Globus pallidus (tissue), 1 donor: ENCODE measurements around the gene NBPF26.
"Not testable (repeated sequence)": the region's sequence is repeated elsewhere in the genome, so short reads cannot be mapped to it uniquely, and the experiment has no call there.

ENCODE experiments used
- DNase-seq: peaks from one replicate; pipeline ENCODE4 v3.0.0-alpha.2; 2015; ENCODE audit warnings: low spot score

The NBPF26 gene

GRCh38 chr1:120858144-120858543 lies 134.4 kb downstream of the NBPF26 start:
- not testable (repeated sequence) for DNase-seq

GRCh38 chr1:120859615-120860234 lies 136.0 kb downstream of the NBPF26 start:
- not testable (repeated sequence) for DNase-seq

- DNase-seq = not testable (repeated sequence)
These were observed 154.5 kb downstream of the NBPF26 start for GRCh38 chr1:120878206-120878605.

GRCh38 chr1:120880056-120880455 lies 156.3 kb downstream of the NBPF26 start:
- not testable (repeated sequence) for DNase-seq

- not testable (repeated sequence) for DNase-seq
These were observed 158.2 kb downstream of the NBPF26 start for GRCh38 chr1:120881934-120882333.
